Hepatocyte (in vitro differentiated cells): ENCODE results near the gene RNF175.

ENCODE experiments used
- CTCF ChIP-seq: fragments of 200-600 bp; sonication (generic); IDR thresholded peaks from 2 replicates; pipeline ENCODE4 v1.5.1; 2016; ENCODE audit warnings: antibody characterized with exemption, mild to moderate bottlenecking; ENCODE audit not compliant: poor library complexity
- EZH2 ChIP-seq: fragments of 200-600 bp; sonication (generic); IDR thresholded peaks from 2 replicates; pipeline ENCODE4 v1.6.1; 2016; ENCODE audit warnings: antibody characterized with exemption, mild to moderate bottlenecking, borderline replicate concordance

GRCh38 chr4:153763404-153763803 is 3.6 kb upstream of the RNF175 start:
- TF ChIP-seq CTCF (peak; percentile 15), EZH2 (no peak)
